ENCODE data around the gene DNAJB7. TPM values are rescaled to one million over a fixed set of nuclear protein-coding genes. Genes with fewer than 3 reads are reported as not detected.

Gene DNAJB7
- total RNA-seq, 1 experiment from 2014 or later, result not detected

GRCh38 chr22:40855071-40855978 lies 6.6 kb downstream of the DNAJB7 start:
- peaks cover 5 to 20% (median 20%) of the 10 kb centered on the region in 3 experiments for H3K36me3 Mint-ChIP-seq (ENCODE audit: insufficient read depth in 1 of 3, low read depth in 3 of 3)
- Histone ChIP-seq H3K23me2 (ENCODE audit: insufficient read length, low read depth, low read length, poor library complexity, severe bottlenecking) (peaks cover 5% of the 10 kb centered on the region), H3K27me3 (ENCODE audit: insufficient read depth, low read length) (no peaks in the 10 kb centered on the region), H3K23ac (ENCODE audit: insufficient read length, low read depth, low read length) (no peak overlapping the region), H3T11ph (ENCODE audit: low read length) (no peak overlapping the region), H3K18ac (ENCODE audit: insufficient read length, low read depth, low read length) (no peak overlapping the region), H3K79me1 (ENCODE audit: insufficient read depth, low read depth, low read length, poor library complexity, severe bottlenecking) (peaks cover 6% of the 10 kb centered on the region), H2AK5ac (ENCODE audit: insufficient read length, low read length) (no peak overlapping the region), H4K91ac (ENCODE audit: insufficient read length, low read depth, low read length) (no peak overlapping the region), H2BK15ac (ENCODE audit: low read depth, low read length) (no peak overlapping the region), H3K9me3 (ENCODE audit: control insufficient read depth, low read depth, low read length) (no peaks in the 10 kb centered on the region), H3K79me2 (ENCODE audit: insufficient read depth, low read length) (peaks cover 56% of the 10 kb centered on the region; the same call in 1 of the 2 replicates), H2BK120ac (ENCODE audit: low read depth, low read length, poor library complexity, severe bottlenecking) (no peak overlapping the region), H2BK12ac (ENCODE audit: insufficient read length, low read depth, low read length) (peak overlapping the region; percentile 14), H2AFZ (ENCODE audit: low read length) (no peak overlapping the region), H3K4me2 (ENCODE audit: insufficient read depth, insufficient read length, low read length) (peak overlapping the region; percentile 84), H2BK5ac (ENCODE audit: insufficient read length, low read length) (no peak overlapping the region), H3K14ac (ENCODE audit: insufficient read depth, low read length) (no peak overlapping the region), H4K8ac (replicated peaks; ENCODE audit: insufficient read length, low read depth, low read length) (no peak overlapping the region), H3K4ac (ENCODE audit: low read depth, low read length) (no peak overlapping the region), H4K5ac (ENCODE audit: insufficient read length, low read depth, low read length) (no peak overlapping the region), H2BK20ac (ENCODE audit: low read depth, low read length, poor library complexity, severe bottlenecking) (no peak overlapping the region), H3K9ac (ENCODE audit: extremely low read depth, insufficient read length, low read length) (peak overlapping the region; percentile 92), H4K20me1 (ENCODE audit: control insufficient read depth, insufficient read depth, insufficient read length) (no peaks in the 10 kb centered on the region), H3K56ac (ENCODE audit: insufficient read length, low read depth, low read length) (no peak overlapping the region), H3K4me1 (ENCODE audit: insufficient read depth, low read length) (peaks cover 2% of the 10 kb centered on the region; the same call in 1 of the 2 replicates), H3K27ac (ENCODE audit: insufficient read length, low read depth, low read length) (no peak overlapping the region)
- peaks cover 30% of the 10 kb centered on the region in 2 experiments for H3K4me1 Mint-ChIP-seq
- no CpG with 5 or more reads among the region's 20 CpGs for WGBS (ENCODE audit: extremely low coverage, insufficient read length, low lambda C conversion rate)
- peak overlapping the region; percentile 99 for H3K4me3 Mint-ChIP-seq
- H3K27me3 Mint-ChIP-seq (ENCODE audit: low read depth), result no peaks in the 10 kb centered on the region
- H3K27ac Mint-ChIP-seq, result peak overlapping the region; percentile 35 to 66 (median 64); a peak in 2 of 7 replicates
- no peak for DNase-seq
- TF ChIP-seq CTCF (conservative IDR thresholded peaks at IDR 0.05), result no peak
- H3K9me3 Mint-ChIP-seq, result no peaks in the 10 kb centered on the region
